GM12801 (cell line): ENCODE measurements around the gene CD300LG.

Experiments
- CTCF ChIP-seq: IDR thresholded peaks from one replicate; pipeline ENCODE4 v1.5.1; 2011; ENCODE audit warnings: control low read depth; ENCODE audit not compliant: insufficient read length; ENCODE audit errors: extremely low read depth

Gene CD300LG

GRCh38 chr17:43871946-43872690 lies 25.1 kb downstream of the CD300LG start:
- no peak for TF ChIP-seq CTCF

GRCh38 chr17:43873091-43873490 lies 26.1 kb downstream of the CD300LG start:
- TF ChIP-seq CTCF, result no peak

GRCh38 chr17:43873815-43874214 lies 26.8 kb downstream of the CD300LG start:
- no peak for TF ChIP-seq CTCF

GRCh38 chr17:43874293-43874692 lies 27.3 kb downstream of the CD300LG start:
- TF ChIP-seq CTCF, result no peak

GRCh38 chr17:43875476-43876147 lies 28.6 kb downstream of the CD300LG start:
- TF ChIP-seq CTCF, result no peak

GRCh38 chr17:43877031-43877430 lies 30.1 kb downstream of the CD300LG start:
- no peak for TF ChIP-seq CTCF

GRCh38 chr17:43877451-43878155 lies 30.6 kb downstream of the CD300LG start:
- TF ChIP-seq CTCF, result no peak
